NCI-H2196 treated with DMSO at 0.1 percent for 48 hours (cell line): ENCODE measurements around the gene PIK3R5.

Experiments used
- DNase-seq: peaks from one replicate; lab custom pipeline; 2025; ENCODE audit not compliant: unreplicated experiment; lab: John Stamatoyannopoulos, UW

The PIK3R5 gene

GRCh38 chr17:8836821-8837562 is 128.5 kb downstream of the PIK3R5 start:
- DNase-seq = no peak

- DNase-seq = no peak
Measured at GRCh38 chr17:8835631-8836364, 129.7 kb downstream of the PIK3R5 start.

- DNase-seq = no peak
Measured at GRCh38 chr17:8835106-8835505, 130.4 kb downstream of the PIK3R5 start.

GRCh38 chr17:8832711-8833352 is 132.7 kb downstream of the PIK3R5 start:
- no peak for DNase-seq

- DNase-seq = no peak
Measured at GRCh38 chr17:8831234-8831849, 134.2 kb downstream of the PIK3R5 start.

GRCh38 chr17:8830141-8830540 is 135.4 kb downstream of the PIK3R5 start:
- DNase-seq = no peak

GRCh38 chr17:8829036-8829941 is 136.2 kb downstream of the PIK3R5 start:
- no peak for DNase-seq
